Stimulated activated CD8-positive, alpha-beta memory T cell treated with anti-CD3 and anti-CD28 coated beads, Interleukin-7, amount 100 ng/mL, for 4 hours (primary cell): ENCODE results near the gene RMDN2.
"Not testable (repeated sequence)": the region's sequence is repeated elsewhere in the genome, so short reads cannot be mapped to it uniquely, and the experiment has no call there.

Source experiments
- DNase-seq, 2 donors: peaks; one replicate each; pipeline ENCODE4 v3.0.0-alpha.2; 2020; ENCODE audit warnings: low read depth in 2 of 2

RMDN2 gene

DNA sequence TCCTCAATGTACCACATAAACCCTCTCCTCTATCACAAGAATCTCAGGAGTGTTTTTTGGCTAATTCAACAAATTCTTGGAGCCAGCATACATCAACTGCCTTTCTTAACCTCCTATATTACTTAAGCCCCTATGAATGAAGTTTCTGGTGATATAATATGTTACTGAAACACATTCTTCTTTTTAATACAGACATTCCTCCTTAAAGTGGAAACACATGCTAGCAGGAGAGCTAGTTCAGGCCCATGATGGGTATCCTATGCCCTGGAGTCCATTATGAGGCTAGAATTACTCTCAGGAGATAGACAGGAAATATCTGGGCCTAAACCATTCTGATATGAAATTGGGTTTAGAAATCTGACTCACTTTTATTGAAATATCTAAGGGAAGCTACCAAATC, 26.6 kb upstream of the RMDN2 start:
- DNase-seq: no peak

DNA sequence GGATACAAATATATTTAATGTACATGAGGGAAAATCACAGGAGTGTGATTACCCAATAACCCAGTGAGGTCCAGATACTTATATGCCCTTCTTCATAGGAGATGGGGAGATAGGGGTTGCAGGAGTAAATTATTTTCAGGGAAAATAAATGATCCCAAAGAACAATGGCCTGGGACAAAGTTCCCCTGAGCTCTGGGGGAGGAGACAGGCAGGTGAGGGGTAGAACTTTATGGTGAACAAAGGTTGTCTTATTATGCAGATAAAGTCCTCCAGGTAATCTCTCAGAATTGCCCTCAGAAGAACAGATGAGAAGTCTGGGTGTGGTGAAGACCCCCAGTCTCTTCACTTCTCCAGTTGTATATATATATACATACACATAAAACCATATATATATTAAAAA, 22.1 kb upstream of the RMDN2 start:
- no peak for DNase-seq

DNA sequence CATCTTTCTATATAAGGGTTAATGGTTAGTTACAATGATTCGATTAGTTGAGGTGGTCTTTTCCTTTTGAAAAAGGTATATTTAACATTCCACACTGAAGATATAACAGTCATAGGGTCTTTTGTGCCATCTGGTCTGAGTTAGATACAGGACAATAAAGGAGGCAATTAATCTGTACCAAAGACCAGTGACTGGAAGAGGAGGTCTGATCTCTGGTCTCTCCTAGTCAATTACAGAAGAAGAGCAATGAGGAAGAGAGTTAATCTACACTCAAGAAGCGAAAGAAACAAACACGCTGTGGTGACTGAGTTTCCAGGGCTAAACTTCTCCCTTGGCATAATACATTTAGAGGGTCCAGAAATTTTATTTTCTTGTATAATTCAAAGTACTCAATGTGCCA, 20.7 kb upstream of the RMDN2 start:
- no peak for DNase-seq

DNA sequence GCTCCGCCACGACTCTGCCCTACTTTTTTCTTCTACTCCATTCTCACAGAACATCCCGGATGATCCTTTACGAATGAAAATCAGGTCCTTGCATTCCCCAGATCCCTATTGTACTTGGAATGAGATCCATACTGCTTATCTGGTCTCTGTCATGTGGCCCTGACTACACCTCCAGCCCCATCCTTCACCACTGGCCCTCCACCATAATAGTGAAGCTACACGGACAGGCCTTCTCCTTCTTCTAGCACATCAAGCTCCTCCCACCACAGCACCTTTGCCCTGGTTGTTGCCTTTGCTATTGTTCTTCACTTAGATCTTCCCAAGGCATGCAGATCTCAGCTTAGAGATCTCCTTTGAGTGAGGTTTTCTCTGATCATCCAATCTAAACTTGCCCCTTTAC, 20.1 kb upstream of the RMDN2 start:
- no peak for DNase-seq

DNA sequence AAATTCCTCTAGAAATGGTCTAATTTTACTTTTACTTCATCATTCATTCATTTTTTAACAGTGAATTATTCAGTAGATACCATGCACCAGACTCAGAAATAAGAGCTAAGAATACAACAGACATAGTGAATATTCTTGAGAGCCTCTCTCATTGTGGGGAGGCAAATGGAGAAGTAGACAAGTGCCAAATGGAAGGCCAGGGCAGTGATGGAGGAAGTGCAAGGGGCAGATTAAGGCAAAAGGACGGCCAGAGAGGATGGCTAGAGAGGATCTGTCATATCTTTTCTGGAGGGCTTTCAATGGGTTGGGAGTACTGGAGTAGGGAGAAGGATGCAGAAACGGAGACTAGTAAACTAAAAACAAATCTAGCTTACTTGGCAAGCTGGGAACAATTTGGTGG, 19.0 kb upstream of the RMDN2 start:
- DNase-seq: no peak

DNA sequence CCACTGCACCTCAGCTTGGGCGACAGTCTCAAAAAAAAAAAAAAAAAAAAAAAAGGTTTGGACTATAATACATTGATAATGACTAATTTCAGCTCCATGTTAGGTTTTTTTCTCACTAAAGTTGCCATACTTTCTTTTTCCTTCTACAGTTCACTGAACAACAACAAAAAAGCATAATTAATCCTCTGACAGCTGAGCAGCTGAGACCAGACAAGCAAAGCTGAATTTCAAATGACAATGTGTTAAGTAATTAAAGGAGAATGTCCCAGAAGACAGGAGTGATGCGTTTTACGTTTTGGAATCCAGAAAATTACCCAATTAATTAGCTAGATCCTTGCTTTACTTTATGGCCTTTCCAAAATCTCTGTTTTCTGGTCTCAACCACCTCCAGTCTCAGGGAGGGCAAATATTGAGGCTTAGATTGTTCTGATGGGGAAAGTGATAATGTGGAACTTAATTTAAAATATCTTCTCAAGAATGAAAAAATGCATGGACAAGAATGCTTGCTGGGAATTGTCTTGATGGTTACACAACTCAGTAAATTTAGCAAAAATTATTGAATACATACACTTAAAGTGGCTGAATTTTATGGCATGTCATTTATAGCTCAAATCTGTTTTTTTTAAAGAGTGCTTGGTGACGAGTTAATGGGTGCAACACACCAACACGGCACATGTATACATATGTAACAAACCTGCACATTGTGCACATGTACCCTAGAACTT, 17.4 kb upstream of the RMDN2 start:
- no peak for DNase-seq

DNA sequence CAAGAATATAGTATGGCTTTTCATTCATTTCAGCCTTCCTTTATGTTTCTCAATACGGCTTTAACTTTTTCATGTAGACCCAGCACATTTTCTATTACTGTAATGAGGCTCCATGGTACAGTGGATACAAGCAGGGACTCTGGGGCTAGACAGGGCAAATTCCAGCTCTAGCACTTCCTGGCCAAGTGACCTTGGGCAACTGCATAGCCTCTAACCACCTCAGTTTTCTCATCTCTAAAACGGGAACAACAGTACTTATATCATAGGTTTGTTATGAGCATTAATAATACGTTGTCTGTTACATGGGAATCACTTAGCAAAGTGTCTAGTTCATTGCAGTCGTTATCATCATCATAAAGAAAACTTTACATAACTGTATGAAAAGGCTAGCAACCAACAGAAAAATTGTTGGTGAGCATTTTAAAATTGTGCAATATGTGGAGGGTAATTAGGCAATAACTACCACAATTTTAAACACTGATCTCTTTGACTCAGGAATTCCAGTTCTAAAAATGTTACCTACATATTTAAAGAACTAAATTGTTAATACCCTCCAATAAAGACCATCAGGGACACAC, 13.7 kb upstream of the RMDN2 start:
- no peak for DNase-seq

DNA sequence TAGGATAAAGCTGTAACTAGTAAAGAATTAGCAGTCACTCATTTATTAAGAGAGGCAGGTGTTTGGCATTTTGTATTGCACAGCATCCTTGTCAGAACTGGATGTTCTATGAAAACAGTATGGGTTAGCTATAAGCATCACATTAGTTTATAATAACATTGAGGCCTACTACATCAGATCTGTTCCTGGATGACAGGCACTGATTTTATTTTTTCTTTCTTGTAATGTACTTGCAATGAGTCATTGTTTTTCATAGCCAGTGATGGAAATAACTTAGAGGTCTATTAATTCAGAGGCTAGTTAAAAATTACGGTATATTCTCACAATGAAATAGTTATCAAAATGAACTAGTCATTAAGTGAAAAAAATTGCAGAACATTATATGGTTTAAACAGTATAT, 13.0 kb upstream of the RMDN2 start:
- no peak for DNase-seq

DNA sequence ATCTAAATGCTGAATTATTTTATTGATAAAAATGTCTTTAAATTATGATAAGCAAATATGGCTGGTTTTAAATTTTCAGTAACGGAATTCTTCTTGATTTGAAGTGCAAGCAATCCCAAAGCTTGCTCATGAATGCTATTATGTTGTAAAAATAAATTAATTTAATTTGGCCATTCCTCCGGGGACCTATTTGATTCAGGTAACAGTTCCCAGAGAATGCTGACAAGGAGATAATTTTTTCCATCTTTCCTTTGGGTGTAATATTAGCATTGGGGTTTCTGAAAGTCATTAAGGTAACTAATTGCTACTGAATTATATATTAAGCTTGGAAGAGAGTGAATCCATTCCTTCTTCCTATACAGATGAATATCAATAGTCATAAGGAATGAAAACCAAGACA, 12.5 kb upstream of the RMDN2 start:
- DNase-seq: no peak

DNA sequence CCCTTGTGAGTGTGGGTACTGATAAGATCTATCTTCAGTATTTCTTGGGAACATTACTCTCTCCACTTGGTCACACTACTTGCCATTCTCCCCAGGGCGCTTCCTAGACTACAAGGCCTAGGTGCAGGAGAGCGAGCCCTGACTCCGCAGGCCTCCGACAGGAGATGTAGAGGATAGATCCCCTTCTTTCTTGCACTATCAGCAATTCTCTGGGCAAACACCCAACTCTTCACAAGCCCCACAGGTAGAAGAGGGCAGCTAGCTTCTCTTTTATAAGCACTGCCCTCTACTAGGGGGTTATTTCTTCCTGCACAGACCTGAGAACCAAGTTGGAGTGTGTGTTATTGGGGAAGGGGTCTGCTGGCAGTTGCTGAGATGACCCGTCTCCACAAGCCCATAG, 10.7 kb upstream of the RMDN2 start:
- no peak for DNase-seq

DNA sequence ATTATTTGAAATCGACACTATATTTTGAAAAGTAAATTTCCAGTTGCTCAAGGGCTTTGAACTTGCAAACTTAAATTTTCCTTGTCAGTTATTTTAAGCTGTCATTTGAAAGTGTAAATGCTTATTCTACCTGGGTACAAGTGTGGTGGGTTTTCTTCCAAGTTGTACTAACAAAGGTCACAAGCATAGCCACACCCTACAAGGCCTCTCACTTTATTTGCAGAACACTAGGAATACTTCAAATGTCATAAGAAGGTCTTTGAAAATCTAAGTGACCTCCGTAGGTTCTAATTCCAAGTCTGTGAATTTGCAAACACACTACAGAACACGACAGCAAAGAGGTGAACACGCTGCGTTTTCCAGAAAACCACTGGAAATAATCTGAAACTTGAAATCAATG, 9.3 kb upstream of the RMDN2 start:
- no peak for DNase-seq

DNA sequence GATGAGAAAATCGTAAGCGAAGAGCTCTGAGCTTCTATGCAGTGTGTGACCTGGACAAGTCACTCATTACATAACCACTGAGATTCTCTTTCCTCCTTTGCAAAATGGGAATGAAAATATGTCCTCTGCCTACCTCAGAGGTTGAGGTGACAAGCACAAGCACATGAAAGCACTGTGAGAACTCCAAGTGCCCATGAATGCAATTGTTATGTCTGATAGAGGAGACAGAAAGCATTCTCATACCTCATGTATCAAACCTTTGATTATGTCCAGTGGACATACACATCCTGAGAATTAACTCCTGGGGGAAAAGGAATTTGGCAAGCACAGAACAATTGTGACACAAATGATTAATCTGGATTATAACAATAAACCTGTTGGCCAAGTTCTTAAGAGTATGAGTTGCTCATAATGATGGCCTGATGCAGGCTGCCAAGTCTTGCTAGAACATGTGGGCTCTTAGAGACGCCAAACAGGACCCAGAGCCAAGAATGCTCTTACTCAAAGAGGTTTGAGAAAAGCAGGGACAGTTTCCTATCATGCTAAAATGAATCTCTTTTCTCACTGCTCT, 8.5 kb upstream of the RMDN2 start:
- no peak for DNase-seq

DNA sequence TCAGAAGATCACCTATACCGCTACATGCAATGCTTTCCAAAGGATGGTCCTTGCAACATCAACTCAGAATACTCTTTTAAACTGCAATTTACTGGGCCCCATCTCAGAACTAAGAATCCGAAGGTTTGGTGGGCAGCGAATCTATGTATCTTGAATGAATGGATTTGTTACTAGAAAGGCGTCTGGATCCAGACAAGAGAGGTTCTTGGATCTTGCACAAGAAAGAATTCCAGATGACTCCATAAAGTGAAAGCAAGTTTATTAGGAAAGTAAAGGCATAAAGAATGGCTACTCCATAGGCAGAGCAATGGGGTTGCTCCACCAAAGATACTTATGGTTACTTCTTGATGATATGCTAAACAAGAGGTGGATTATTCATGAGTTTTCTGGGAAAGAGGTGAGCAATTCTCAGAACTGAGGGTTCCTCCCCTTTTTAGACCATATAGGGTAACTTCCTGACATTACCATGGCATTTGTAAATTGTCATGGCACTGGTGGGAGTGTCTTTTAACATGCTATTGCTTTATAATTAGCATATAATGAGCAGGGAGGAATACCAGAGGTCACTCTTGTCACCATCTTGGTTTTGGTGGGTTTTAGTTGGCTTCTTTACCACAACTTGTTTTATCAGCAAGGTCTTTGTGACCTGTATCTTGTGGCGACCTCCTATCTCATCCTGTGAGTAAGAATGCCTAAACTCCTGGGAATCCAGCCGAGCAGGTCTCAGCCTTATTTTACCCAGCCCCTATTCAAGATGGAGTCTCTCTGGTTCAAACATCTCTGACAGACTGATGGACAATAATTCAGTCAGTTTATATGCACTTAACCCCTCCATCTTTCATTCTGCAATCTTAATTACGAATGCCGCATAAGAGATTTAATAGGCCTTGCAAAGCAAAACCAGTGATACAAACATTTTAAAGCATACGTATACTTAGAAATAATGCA, 7.5 kb upstream of the RMDN2 start:
- DNase-seq: no peak

DNA sequence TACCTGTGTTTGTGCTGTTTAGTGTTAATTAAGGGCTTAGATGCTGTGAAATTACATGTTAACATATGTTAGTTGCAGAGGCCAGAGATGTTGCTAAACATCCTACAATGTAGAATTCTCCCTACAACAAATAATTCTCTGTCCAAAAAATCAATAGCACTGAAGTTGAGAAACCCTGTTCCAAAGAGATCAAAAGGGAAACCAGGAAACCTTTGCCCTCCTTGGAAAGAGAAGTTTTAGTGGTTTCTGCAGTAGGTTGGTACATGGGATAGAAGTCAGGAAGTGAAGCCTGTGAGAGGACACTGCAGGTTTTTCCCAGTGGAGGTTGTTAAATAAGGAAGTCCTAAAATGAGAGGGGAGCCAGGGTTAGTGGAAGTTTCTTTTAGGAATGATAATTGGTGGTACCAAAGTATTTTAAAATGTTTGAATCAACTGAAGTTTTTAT, 6.3 kb upstream of the RMDN2 start:
- no peak for DNase-seq

DNA sequence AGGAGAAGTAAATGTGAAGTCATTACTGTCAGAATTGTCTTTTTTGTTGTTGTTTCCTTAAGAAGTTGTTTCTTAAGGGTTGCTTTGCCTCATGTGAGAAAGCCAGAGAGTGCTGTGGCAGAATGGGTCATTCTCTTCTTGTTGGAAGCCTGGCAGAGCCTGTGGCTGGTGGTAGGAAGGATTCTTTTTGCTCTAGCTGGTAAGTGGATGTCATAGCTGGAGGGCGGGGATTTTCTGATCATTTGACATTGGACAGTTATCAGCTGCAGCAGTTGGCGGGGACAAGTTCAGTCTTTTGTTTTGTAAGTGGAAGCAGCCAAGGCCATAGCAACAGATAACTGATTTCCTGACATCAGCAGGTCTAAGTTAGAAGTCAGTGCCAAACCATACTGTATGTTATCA, 5.5 kb upstream of the RMDN2 start:
- DNase-seq: no peak

DNA sequence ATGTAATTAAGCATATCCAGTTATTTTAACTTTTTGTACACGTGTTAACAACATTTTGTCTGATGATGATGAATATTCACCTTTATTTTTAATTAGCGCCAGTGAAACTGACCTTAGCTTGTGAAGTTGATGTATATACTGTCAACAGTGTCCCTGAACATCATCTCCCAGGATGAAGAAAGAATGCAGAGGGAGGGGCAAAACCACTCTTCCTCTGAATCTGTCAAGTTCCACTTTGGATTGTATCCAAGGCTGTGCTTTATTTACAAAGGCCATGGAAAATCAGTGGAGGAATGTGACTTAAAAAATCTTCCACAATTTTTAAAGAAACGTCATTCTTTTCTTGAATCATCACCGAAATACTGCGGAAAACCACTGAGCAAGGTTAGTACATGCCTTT, 4.5 kb upstream of the RMDN2 start:
- DNase-seq: no peak

DNA sequence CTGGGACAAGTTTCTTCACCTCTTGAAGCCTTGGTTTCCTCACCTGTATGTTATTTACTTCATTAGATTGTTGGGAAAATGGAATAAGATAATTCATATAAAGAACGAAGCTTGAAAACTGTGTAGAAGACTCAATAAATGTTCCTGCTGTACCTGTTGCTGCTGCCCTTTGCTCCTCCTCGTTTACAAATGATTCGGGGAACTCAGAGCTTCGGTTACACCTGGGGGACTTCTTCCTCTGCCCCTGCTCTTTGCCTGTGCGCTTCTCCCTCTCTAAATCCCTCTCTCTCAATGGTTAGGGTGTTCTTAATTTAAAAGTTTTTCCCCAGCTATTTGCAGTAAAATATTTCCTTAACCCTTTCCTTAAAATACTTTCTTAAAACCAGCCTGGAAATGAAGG, 3.3 kb upstream of the RMDN2 start:
- DNase-seq: no peak

DNA sequence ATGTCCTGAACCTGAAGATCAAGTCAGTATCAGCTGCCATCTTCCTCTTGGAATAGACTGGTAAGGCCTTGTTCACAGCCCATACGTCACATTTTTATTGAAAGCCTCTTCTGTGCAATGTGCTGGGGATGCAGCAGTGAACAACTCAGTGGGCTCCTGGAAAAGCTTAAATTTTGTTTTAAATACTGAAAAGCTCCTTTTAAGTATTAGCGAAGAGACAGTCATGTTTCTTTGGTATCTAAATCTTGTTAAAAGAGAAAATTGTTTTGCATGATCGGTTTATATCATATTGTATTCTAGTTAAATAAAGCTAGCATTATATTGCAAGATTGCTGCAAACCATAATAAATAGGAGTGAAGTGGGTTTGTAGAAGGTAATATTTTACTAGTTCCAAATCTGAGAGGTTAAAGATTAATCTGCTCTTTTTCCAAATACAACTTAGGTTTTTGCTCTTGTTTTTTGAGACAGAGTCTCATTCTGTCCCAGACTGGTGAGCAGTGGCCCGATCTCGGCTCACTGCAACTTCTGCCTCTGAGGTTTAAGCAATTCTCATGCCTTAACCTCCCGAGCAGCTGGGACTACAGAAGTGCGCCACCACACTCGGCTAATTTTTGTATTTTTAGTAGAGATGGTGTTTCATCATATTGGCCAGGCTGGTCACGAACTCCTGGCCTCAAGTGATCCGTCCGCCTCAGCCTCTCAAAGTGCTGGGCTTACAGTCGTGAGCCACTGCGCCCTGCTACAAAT, 1.6 kb upstream of the RMDN2 start:
- no peak for DNase-seq

DNA sequence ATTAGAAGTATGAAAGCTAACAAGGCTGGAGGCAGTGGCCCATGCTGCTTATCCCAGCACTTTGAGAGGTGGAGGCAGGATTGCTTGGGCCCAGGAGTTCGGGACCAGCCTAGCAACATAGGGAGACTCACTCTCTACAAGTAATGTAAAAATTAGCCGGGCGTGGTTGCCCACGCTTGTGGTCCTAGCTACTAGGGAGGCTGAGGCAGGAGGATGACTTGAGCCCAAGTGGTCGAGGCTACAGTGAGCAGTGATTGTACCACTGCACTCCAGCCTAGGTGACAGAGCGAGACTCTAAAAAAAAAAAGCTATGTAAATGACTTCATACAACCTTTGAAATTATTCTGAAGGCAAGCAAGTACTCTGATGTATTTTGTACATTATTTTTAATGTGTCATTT, 1.5 kb downstream of the RMDN2 start:
- no peak for DNase-seq

DNA sequence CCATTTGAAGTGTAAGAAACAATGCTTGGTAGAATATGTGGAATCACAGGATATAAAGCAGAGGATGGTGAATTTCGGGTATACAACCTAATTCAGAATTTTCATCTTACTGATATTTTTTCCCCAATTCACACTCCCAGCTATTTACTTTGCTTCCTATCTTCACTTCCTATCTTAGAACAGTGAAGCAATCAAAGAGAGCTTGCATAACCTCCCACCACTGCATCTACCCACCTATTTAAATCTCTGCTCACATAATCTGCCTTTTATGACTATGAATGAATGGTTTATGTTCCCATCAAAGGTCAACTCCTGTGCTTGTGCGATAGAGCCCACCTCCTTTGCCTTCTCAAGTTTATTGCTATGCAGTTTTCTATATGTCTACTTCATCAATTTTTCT, 3.3 kb downstream of the RMDN2 start:
- no peak for DNase-seq

DNA sequence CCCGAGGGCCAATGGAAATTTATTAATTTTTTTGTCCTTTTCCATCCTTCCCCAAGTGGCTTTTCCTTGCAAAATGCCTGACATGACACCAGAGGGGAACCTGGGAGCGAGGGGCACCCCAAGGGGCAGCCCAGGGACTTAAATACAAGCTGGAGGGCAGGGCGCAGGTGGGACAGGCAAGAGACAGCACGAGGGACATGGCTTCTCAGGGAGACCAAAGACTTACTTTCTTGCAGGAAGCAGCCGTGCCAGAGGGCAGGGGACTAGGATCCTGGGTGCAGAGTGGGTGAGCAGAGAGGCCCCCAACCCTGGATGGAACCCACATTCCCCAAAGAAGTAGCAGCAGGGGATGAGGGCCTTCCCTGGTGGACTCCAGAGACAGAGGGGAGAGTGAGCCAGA, 5.3 kb downstream of the RMDN2 start:
- not testable (repeated sequence) for DNase-seq

DNA sequence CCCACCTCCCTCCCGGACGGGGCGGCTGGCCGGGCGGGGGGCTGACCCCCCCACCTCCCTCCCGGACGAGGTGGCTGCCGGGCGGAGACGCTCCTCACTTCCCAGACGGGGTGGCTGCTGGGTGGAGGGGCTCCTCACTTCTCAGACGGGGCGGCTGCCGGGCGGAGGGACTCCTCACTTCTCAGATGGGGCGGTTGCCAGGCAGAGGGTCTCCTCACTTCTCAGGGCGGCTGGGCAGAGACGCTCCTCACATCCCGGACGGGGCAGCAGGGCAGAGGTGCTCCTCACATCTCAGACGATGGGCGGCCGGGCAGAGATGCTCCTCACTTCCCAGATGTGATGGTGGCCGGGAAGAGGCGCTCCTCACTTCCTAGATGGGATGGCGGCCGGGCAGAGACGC, 7.8 kb downstream of the RMDN2 start:
- not testable (repeated sequence) for DNase-seq
